Right cardiac atrium (tissue), 5 donors: ENCODE data around the gene TBCD. TPM values are rescaled to one million over a fixed set of nuclear protein-coding genes. Genes with fewer than 3 reads are reported as not detected.
A peak's percentile ranks its signal among the peaks of the same experiment; 100 is the strongest.

Source experiments
- ATAC-seq, 2 donors: fragments of 200-7000 bp; cut with Tn5 transposase; one replicate each; pipeline versions ENCODE4 v1.8.0 to v1.9.1; 2020; ENCODE audit warnings: moderate library complexity in 2 of 2, mild to moderate bottlenecking in 1 of 2
- DNase-seq, 3 donors: peaks; one replicate each; pipeline ENCODE4 v3.0.0-alpha.2; 2020
- H3K27ac ChIP-seq: one replicate; pipeline ENCODE4 v1.5.1; 2013; ENCODE audit warnings: mild to moderate bottlenecking, low read length, control low read depth, moderate library complexity
- H3K27me3 ChIP-seq: one replicate; pipeline ENCODE4 v1.6.1; 2013; ENCODE audit not compliant: control insufficient read depth, insufficient read depth
- H3K4me1 ChIP-seq: one replicate; pipeline ENCODE4 v1.6.1; 2013; ENCODE audit warnings: low read length; ENCODE audit not compliant: control insufficient read depth, insufficient read depth
- H3K4me3 ChIP-seq: one replicate; pipeline ENCODE4 v1.5.1; 2013; ENCODE audit warnings: low read length, control low read depth
- H3K9me3 ChIP-seq: one replicate; pipeline ENCODE4 v1.6.1; 2013; ENCODE audit warnings: low read length; ENCODE audit not compliant: control insufficient read depth
- WGBS: extraction: QIAGEN DNeasy Blood & Tissue Kit; methylation state at CpG from one replicate; pipeline ENCODE4 v1.1.7; 2013; 5-methylcytosine and 5-hydroxymethylcytosine counted together
- intact Hi-C, 4 donors: fragments of 100-400 bp; cut with DNase I; formaldehyde crosslinking; loops; one replicate each; pipeline versions ENCODE4 v1.11.0 to v1.14.0; 2022 to 2023
- polyA plus RNA-seq: library from polyadenylated mRNA; stranded (reverse); fragments of 200-250 nt; gene quantifications from one replicate; pipeline ENCODE4 v1.2.3, GENCODE V29; 2013
- total RNA-seq, 4 donors: library from RNA; stranded (reverse); fragmentation: NEBNext Ultra II Directional; extraction: Animal tissue kit (Norgen Biotek cat#: 25700); gene quantifications; one replicate each; pipeline ENCODE4 v1.2.1, GENCODE V29; 2021
- donor health status: healthy with polysubstance abuse.
- donor health status: DM: no; HTN: yes; CAD: no.
- donor health status: DM: no; HTN: no; CAD: no.
- donor health status: DM: no; HTN: yes; CAD: no; lungs with severe emphysema.
- donor health status: DM: yes; HTN: yes; CAD: no.

The TBCD gene
- total and polyA plus RNA-seq, 5 donors: 36.2 to 43.9 (median 41.2) TPM

- Histone ChIP-seq H3K27ac (no peak overlapping the region), H3K27me3 (no peaks in the 10 kb centered on the region), H3K4me3 (no peak overlapping the region), H3K4me1 (no peaks in the 10 kb centered on the region), H3K9me3 (no peaks in the 10 kb centered on the region)
- intact Hi-C loops: no loop called here
- DNase-seq (peak in 1 of 3 donors; percentile 11), ATAC-seq (no peak)
- WGBS: 94% methylated on average over 20 of the region's 20 CpGs
These were observed 63.0 kb downstream of the TBCD start for GRCh38 chr17:82814834-82815233.

- intact Hi-C loops: no loop called here
- Histone ChIP-seq H3K4me1 (no peaks in the 10 kb centered on the region), H3K4me3 (no peak overlapping the region), H3K27me3 (no peaks in the 10 kb centered on the region), H3K9me3 (no peaks in the 10 kb centered on the region), H3K27ac (no peak overlapping the region)
- DNase-seq: peak in 1 of 3 donors; percentile 41
- WGBS: 85% methylated on average over 5 of the region's 5 CpGs
- no peak for ATAC-seq
These were observed 63.5 kb downstream of the TBCD start for GRCh38 chr17:82815354-82815753.

- Histone ChIP-seq H3K9me3 (no peaks in the 10 kb centered on the region), H3K4me3 (no peak overlapping the region), H3K27ac (no peak overlapping the region), H3K27me3 (no peaks in the 10 kb centered on the region), H3K4me1 (no peaks in the 10 kb centered on the region)
- intact Hi-C loops: no loop called here
- DNase-seq (no peak), ATAC-seq (no peak)
- 86% methylated on average over 13 of the region's 13 CpGs for WGBS
These were observed 64.0 kb downstream of the TBCD start for GRCh38 chr17:82815790-82816305.

- ATAC-seq (no peak), DNase-seq (no peak)
- no peak overlapping the region for H3K27ac ChIP-seq
- no peak overlapping the region for H3K4me3 ChIP-seq
- WGBS: 81% methylated on average over 7 of the region's 7 CpGs
- no peaks in the 10 kb centered on the region for H3K4me1 ChIP-seq
- intact Hi-C loops: no loop called here
- no peaks in the 10 kb centered on the region for H3K27me3 ChIP-seq
- H3K9me3 ChIP-seq: no peaks in the 10 kb centered on the region
These were observed 64.5 kb downstream of the TBCD start for GRCh38 chr17:82816358-82816757.

- intact Hi-C loops: no loop called here
- 94% methylated on average over 5 of the region's 5 CpGs for WGBS
- ATAC-seq: no peak
These were observed 66.1 kb downstream of the TBCD start for GRCh38 chr17:82817947-82818346.

GRCh38 chr17:82820278-82821251 lies 68.7 kb downstream of the TBCD start:
- no peak overlapping the region for H3K4me3 ChIP-seq
- ATAC-seq (no peak), DNase-seq (no peak)
- intact Hi-C loops: no loop called here
- H3K27me3 ChIP-seq: no peaks in the 10 kb centered on the region
- 95% methylated on average over 5 of the region's 5 CpGs for WGBS
- H3K4me1 ChIP-seq: no peaks in the 10 kb centered on the region
- no peaks in the 10 kb centered on the region for H3K9me3 ChIP-seq
- H3K27ac ChIP-seq: no peak overlapping the region

More at GRCh38 chr17:82817947-82818346, 66.1 kb downstream of the TBCD start:
- Histone ChIP-seq H3K4me3 (no peak overlapping the region), H3K4me1 (no peaks in the 10 kb centered on the region), H3K27me3 (no peaks in the 10 kb centered on the region), H3K27ac (no peak overlapping the region), H3K9me3 (no peaks in the 10 kb centered on the region)
- DNase-seq: no peak

- no peak overlapping the region for H3K4me3 ChIP-seq
- DNase-seq (no peak), ATAC-seq (no peak)
- no peak overlapping the region for H3K27ac ChIP-seq
- H3K9me3 ChIP-seq: no peaks in the 10 kb centered on the region
- no peaks in the 10 kb centered on the region for H3K27me3 ChIP-seq
- over 99% methylated on average over 2 of the region's 2 CpGs for WGBS
- intact Hi-C loops: no loop called here
- H3K4me1 ChIP-seq: no peaks in the 10 kb centered on the region
These were observed 69.7 kb downstream of the TBCD start for GRCh38 chr17:82821554-82821953.

GRCh38 chr17:82822281-82822680 lies 70.4 kb downstream of the TBCD start:
- no peaks in the 10 kb centered on the region for H3K9me3 ChIP-seq
- intact Hi-C loops: no loop called here
- ATAC-seq: no peak
- H3K27ac ChIP-seq: no peak overlapping the region
- H3K4me1 ChIP-seq: no peaks in the 10 kb centered on the region
- H3K27me3 ChIP-seq: no peaks in the 10 kb centered on the region
- 93% methylated on average over 16 of the region's 16 CpGs for WGBS
- H3K4me3 ChIP-seq: no peak overlapping the region
- no peak for DNase-seq

GRCh38 chr17:82823004-82823403 lies 71.1 kb downstream of the TBCD start:
- Histone ChIP-seq H3K27ac (no peak overlapping the region), H3K4me3 (no peak overlapping the region), H3K27me3 (no peaks in the 10 kb centered on the region), H3K4me1 (no peaks in the 10 kb centered on the region), H3K9me3 (no peaks in the 10 kb centered on the region)
- 83% methylated on average over 5 of the region's 5 CpGs for WGBS
- intact Hi-C loops: no loop called here
- no peak for DNase-seq
- ATAC-seq: peak in 1 of 2 donors; percentile 40

- H3K9me3 ChIP-seq: no peaks in the 10 kb centered on the region
- no peaks in the 10 kb centered on the region for H3K4me1 ChIP-seq
- DNase-seq: no peak
- H3K4me3 ChIP-seq: no peak overlapping the region
- no peak for ATAC-seq
- 98% methylated on average over 8 of the region's 8 CpGs for WGBS
- intact Hi-C loops: no loop called here
- no peaks in the 10 kb centered on the region for H3K27me3 ChIP-seq
- no peak overlapping the region for H3K27ac ChIP-seq
These were observed 73.8 kb downstream of the TBCD start for GRCh38 chr17:82825540-82826124.

- H3K4me3 ChIP-seq: no peak overlapping the region
- H3K4me1 ChIP-seq: no peaks in the 10 kb centered on the region
- no peaks in the 10 kb centered on the region for H3K9me3 ChIP-seq
- no peak for DNase-seq
- ATAC-seq: no peak
- intact Hi-C loops: no loop called here
- no peak overlapping the region for H3K27ac ChIP-seq
- no peaks in the 10 kb centered on the region for H3K27me3 ChIP-seq
These were observed 74.3 kb downstream of the TBCD start for GRCh38 chr17:82826211-82826610.
